GM12892 (cell line): ENCODE measurements around the gene CNTNAP1.

Experiments
- POLR2A ChIP-seq: IDR thresholded peaks from 2 replicates; pipeline ENCODE4 v1.6.1; 2011; ENCODE audit warnings: low read depth, low read length, control low read depth
- POLR2AphosphoS5 ChIP-seq: IDR thresholded peaks from 2 replicates; pipeline ENCODE4 v1.6.1; 2011; ENCODE audit warnings: low read depth, low read length, control low read depth

- TF ChIP-seq POLR2A: peak; percentile 60; the same call in 1 of the 2 replicates
- TF ChIP-seq POLR2AphosphoS5: no peak
These were observed 23.0 kb upstream of the CNTNAP1 start, which contains the start of gene TUBG2 for GRCh38 chr17:42659079-42659931.
